HepG2 (cell line): ENCODE measurements around the gene RERE. TPM values are rescaled to one million over a fixed set of nuclear protein-coding genes. Genes with fewer than 3 reads are reported as not detected.

ENCODE experiments used
- TCF7L2 ChIP-seq: IDR thresholded peaks from 2 replicates; pipeline ENCODE4 v1.6.1; 2011; ENCODE audit warnings: mild to moderate bottlenecking, low read depth, low read length, moderate library complexity
- USF2 ChIP-seq, 2 experiments: sonication (generic) in 1 of 2; formaldehyde crosslinking in 1 of 2; IDR thresholded peaks; 2 replicates each; pipeline versions ENCODE4 v1.5.1 to v1.6.1; 2011 to 2020; ENCODE audit warnings: borderline replicate concordance in 1 of 2, low read depth in 1 of 2, low read length in 1 of 2, mild to moderate bottlenecking in 1 of 2, missing genetic modification reagents in 1 of 2, moderate library complexity in 1 of 2
- ZNF280D ChIP-seq: sonication (generic); formaldehyde crosslinking; IDR thresholded peaks from 2 replicates; pipeline ENCODE4 v1.5.1; 2020; ENCODE audit warnings: mild to moderate bottlenecking, missing genetic modification reagents
- ZNF382 ChIP-seq: sonication (generic); formaldehyde crosslinking; IDR thresholded peaks from 2 replicates; pipeline ENCODE4 v1.5.0; 2020; ENCODE audit warnings: missing genetic modification reagents, mild to moderate bottlenecking, borderline replicate concordance
- ZNF891 ChIP-seq: sonication (generic); formaldehyde crosslinking; IDR thresholded peaks from 2 replicates; pipeline ENCODE4 v1.5.0; 2020; ENCODE audit warnings: mild to moderate bottlenecking, missing genetic modification reagents
- polyA plus RNA-seq, 8 experiments: library from polyadenylated mRNA; depleted of rRNA in 3 of 8; stranded (reverse) in 7 of 8; unstranded in 1 of 8; fragments of >200 nt; fragmentation: Illumina TruSeq in 4 of 8; extraction: Trizol in 4 of 8; gene quantifications; 2 replicates each; pipeline versions ENCODE4 v1.2.1 to v1.2.3, GENCODE V29; 2011 to 2016; ENCODE audit warnings: low read depth in 4 of 8, missing spikeins in 1 of 8, mixed read lengths in 1 of 8; ENCODE audit not compliant: insufficient read depth in 1 of 8
- total RNA-seq, 5 experiments: library from RNA; depleted of rRNA; stranded (reverse); fragments of >200 nt; fragmentation: Illumina TruSeq; extraction: Trizol; gene quantifications; 2 replicates each; pipeline ENCODE4 v1.2.3, GENCODE V29; 2016; ENCODE audit warnings: low read depth in 1 of 5
- TF ChIP-seq, protein P1 (sequence below): sonication (generic); formaldehyde crosslinking; IDR thresholded peaks from 2 replicates; pipeline ENCODE4 v1.4.0; 2020; ENCODE audit warnings: missing genetic modification reagents
- TF ChIP-seq, protein P2 (sequence below): sonication (generic); formaldehyde crosslinking; IDR thresholded peaks from 2 replicates; pipeline ENCODE4 v1.4.0; 2020; ENCODE audit warnings: missing genetic modification reagents, borderline replicate concordance

The RERE gene
- total and polyA plus RNA-seq, 2 of the 13 experiments (the other 11 are each of a cell fraction or from before 2014, with no cell fraction given), result 18.3 to 21.9 TPM

- TF ChIP-seq, protein P1, sequence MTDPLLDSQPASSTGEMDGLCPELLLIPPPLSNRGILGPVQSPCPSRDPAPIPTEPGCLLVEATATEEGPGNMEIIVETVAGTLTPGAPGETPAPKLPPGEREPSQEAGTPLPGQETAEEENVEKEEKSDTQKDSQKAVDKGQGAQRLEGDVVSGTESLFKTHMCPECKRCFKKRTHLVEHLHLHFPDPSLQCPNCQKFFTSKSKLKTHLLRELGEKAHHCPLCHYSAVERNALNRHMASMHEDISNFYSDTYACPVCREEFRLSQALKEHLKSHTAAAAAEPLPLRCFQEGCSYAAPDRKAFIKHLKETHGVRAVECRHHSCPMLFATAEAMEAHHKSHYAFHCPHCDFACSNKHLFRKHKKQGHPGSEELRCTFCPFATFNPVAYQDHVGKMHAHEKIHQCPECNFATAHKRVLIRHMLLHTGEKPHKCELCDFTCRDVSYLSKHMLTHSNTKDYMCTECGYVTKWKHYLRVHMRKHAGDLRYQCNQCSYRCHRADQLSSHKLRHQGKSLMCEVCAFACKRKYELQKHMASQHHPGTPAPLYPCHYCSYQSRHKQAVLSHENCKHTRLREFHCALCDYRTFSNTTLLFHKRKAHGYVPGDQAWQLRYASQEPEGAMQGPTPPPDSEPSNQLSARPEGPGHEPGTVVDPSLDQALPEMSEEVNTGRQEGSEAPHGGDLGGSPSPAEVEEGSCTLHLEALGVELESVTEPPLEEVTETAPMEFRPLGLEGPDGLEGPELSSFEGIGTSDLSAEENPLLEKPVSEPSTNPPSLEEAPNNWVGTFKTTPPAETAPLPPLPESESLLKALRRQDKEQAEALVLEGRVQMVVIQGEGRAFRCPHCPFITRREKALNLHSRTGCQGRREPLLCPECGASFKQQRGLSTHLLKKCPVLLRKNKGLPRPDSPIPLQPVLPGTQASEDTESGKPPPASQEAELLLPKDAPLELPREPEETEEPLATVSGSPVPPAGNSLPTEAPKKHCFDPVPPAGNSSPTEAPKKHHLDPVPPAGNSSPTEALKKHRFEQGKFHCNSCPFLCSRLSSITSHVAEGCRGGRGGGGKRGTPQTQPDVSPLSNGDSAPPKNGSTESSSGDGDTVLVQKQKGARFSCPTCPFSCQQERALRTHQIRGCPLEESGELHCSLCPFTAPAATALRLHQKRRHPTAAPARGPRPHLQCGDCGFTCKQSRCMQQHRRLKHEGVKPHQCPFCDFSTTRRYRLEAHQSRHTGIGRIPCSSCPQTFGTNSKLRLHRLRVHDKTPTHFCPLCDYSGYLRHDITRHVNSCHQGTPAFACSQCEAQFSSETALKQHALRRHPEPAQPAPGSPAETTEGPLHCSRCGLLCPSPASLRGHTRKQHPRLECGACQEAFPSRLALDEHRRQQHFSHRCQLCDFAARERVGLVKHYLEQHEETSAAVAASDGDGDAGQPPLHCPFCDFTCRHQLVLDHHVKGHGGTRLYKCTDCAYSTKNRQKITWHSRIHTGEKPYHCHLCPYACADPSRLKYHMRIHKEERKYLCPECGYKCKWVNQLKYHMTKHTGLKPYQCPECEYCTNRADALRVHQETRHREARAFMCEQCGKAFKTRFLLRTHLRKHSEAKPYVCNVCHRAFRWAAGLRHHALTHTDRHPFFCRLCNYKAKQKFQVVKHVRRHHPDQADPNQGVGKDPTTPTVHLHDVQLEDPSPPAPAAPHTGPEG, result no peak
- TF ChIP-seq USF2 (IDR thresholded peaks at IDR 0.05; ENCODE audit: low read depth, low read length), result no peak
- TF ChIP-seq USF2 (CRISPR knock-in tag; IDR thresholded peaks at IDR 0.05; ENCODE audit: borderline replicate concordance), result no peak
- TF ChIP-seq ZNF280D (CRISPR knock-in tag), result peak; percentile 79; the same call in 1 of the 2 replicates
- no peak for TF ChIP-seq TCF7L2
- TF ChIP-seq ZNF382, result no peak
- no peak for TF ChIP-seq ZNF891
- TF ChIP-seq, protein P2, sequence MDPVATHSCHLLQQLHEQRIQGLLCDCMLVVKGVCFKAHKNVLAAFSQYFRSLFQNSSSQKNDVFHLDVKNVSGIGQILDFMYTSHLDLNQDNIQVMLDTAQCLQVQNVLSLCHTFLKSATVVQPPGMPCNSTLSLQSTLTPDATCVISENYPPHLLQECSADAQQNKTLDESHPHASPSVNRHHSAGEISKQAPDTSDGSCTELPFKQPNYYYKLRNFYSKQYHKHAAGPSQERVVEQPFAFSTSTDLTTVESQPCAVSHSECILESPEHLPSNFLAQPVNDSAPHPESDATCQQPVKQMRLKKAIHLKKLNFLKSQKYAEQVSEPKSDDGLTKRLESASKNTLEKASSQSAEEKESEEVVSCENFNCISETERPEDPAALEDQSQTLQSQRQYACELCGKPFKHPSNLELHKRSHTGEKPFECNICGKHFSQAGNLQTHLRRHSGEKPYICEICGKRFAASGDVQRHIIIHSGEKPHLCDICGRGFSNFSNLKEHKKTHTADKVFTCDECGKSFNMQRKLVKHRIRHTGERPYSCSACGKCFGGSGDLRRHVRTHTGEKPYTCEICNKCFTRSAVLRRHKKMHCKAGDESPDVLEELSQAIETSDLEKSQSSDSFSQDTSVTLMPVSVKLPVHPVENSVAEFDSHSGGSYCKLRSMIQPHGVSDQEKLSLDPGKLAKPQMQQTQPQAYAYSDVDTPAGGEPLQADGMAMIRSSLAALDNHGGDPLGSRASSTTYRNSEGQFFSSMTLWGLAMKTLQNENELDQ (CRISPR knock-in tag), result no peak
These were observed 173.6 kb downstream of the RERE start (continued) for GRCh38 chr1:8643542-8644536.
